ENCODE results near the gene RCBTB1.

GRCh38 chr13:49629947-49630346 is 44.6 kb upstream of the RCBTB1 start:
- TF ChIP-seq POLR2A (IDR thresholded peaks at IDR 0.05) (no peak), CTCF (IDR thresholded peaks at IDR 0.05) (no peak)
